GM21423 (cell line): Measurements from ENCODE around the gene SKOR1.

Experiments used
- ATAC-seq: cut with Tn5 transposase; IDR thresholded peaks from one replicate; pipeline ENCODE4 v1.9.1; 2021; ENCODE audit warnings: mild to moderate bottlenecking, moderate library complexity; ENCODE audit not compliant: unreplicated experiment

SKOR1 gene

GRCh38 chr15:67794832-67795574, 30.3 kb upstream of the SKOR1 start:
- no peak for ATAC-seq

GRCh38 chr15:67796196-67797127, 28.8 kb upstream of the SKOR1 start:
- ATAC-seq, result no peak

- ATAC-seq, result no peak
Observed at GRCh38 chr15:67799801-67800205, 25.5 kb upstream of the SKOR1 start.

GRCh38 chr15:67801142-67801541, 24.2 kb upstream of the SKOR1 start:
- ATAC-seq, result no peak

- ATAC-seq, result no peak
Observed at GRCh38 chr15:67801926-67802914, 23.1 kb upstream of the SKOR1 start.

- no peak for ATAC-seq
Observed at GRCh38 chr15:67803299-67803698, 22.0 kb upstream of the SKOR1 start.

GRCh38 chr15:67803996-67804843, 21.1 kb upstream of the SKOR1 start:
- no peak for ATAC-seq

GRCh38 chr15:67805008-67805665, 20.2 kb upstream of the SKOR1 start:
- no peak for ATAC-seq

- ATAC-seq, result no peak
Observed at GRCh38 chr15:67805666-67806516, 19.4 kb upstream of the SKOR1 start.

- no peak for ATAC-seq
Observed at GRCh38 chr15:67806536-67806935, 18.8 kb upstream of the SKOR1 start.

- no peak for ATAC-seq
Observed at GRCh38 chr15:67807141-67807540, 18.2 kb upstream of the SKOR1 start.

GRCh38 chr15:67807836-67808235, 17.5 kb upstream of the SKOR1 start:
- no peak for ATAC-seq

GRCh38 chr15:67808821-67809220, 16.5 kb upstream of the SKOR1 start:
- ATAC-seq, result no peak

- no peak for ATAC-seq
Observed at GRCh38 chr15:67809441-67809840, 15.9 kb upstream of the SKOR1 start.

- ATAC-seq, result no peak
Observed at GRCh38 chr15:67809866-67810265, 15.4 kb upstream of the SKOR1 start.

- no peak for ATAC-seq
Observed at GRCh38 chr15:67812241-67812644, 13.1 kb upstream of the SKOR1 start.

GRCh38 chr15:67813104-67813634, 12.1 kb upstream of the SKOR1 start:
- ATAC-seq, result no peak

- no peak for ATAC-seq
Observed at GRCh38 chr15:67815036-67815592, 10.2 kb upstream of the SKOR1 start.
